ENCODE results near the gene MORF4L1.

Gene MORF4L1

GRCh38 chr15:78850352-78850751 is 22.3 kb upstream of the MORF4L1 start:
- Histone ChIP-seq H3K27me3 (replicated peaks; ENCODE audit: insufficient read depth, low read length) (no peaks in the 10 kb centered on the region), H3K9me3 (replicated peaks; ENCODE audit: insufficient read depth, low read length) (no peaks in the 10 kb centered on the region), H3K27ac (ENCODE audit: low read length) (no peak overlapping the region), H3K4me1 (ENCODE audit: low read length) (no peaks in the 10 kb centered on the region), H3K36me3 (replicated peaks; ENCODE audit: insufficient read depth, low read length) (no peaks in the 10 kb centered on the region), H4K20me1 (ENCODE audit: insufficient read depth, low read length) (no peaks in the 10 kb centered on the region), H3K9ac (ENCODE audit: low read length) (no peak overlapping the region), H3K4me2 (ENCODE audit: low read depth, low read length) (no peak overlapping the region), H3K4me3 (ENCODE audit: low read length) (no peak overlapping the region), H3F3A (ENCODE audit: insufficient read depth, low read length) (no peaks in the 10 kb centered on the region), H2AFZ (ENCODE audit: low read length) (no peak overlapping the region), H3K9me2 (replicated peaks; ENCODE audit: insufficient read depth, low read length) (no peaks in the 10 kb centered on the region), H3K79me2 (ENCODE audit: low read length) (no peaks in the 10 kb centered on the region)
- no peak for TF ChIP-seq EZH2 (optimal IDR thresholded peaks at IDR 0.05; ENCODE audit: low read depth, low read length)
- no peak for TF ChIP-seq EZH2phosphoT487 (IDR thresholded peaks at IDR 0.05; ENCODE audit: low read length)
- no peak for TF ChIP-seq CTCF (IDR thresholded peaks at IDR 0.05; ENCODE audit: low read length)
- no peak for DNase-seq

- H3K27ac ChIP-seq (ENCODE audit: low read length): no peak overlapping the region
- no peaks in the 10 kb centered on the region for H3K9me2 ChIP-seq (replicated peaks; ENCODE audit: insufficient read depth, low read length)
- no peaks in the 10 kb centered on the region for H4K20me1 ChIP-seq (ENCODE audit: insufficient read depth, low read length)
- no peak overlapping the region for H3K9ac ChIP-seq (ENCODE audit: low read length)
- H3K27me3 ChIP-seq (replicated peaks; ENCODE audit: insufficient read depth, low read length): no peaks in the 10 kb centered on the region
- H3F3A ChIP-seq (ENCODE audit: insufficient read depth, low read length): no peaks in the 10 kb centered on the region
- no peak overlapping the region for H3K4me3 ChIP-seq (ENCODE audit: low read length)
- no peak overlapping the region for H3K4me2 ChIP-seq (ENCODE audit: low read depth, low read length)
- no peaks in the 10 kb centered on the region for H3K4me1 ChIP-seq (ENCODE audit: low read length)
- H3K36me3 ChIP-seq (replicated peaks; ENCODE audit: insufficient read depth, low read length): no peaks in the 10 kb centered on the region
- no peak for DNase-seq
- no peak overlapping the region for H2AFZ ChIP-seq (ENCODE audit: low read length)
- H3K79me2 ChIP-seq (ENCODE audit: low read length): no peaks in the 10 kb centered on the region
- no peaks in the 10 kb centered on the region for H3K9me3 ChIP-seq (replicated peaks; ENCODE audit: insufficient read depth, low read length)
- no peak for TF ChIP-seq EZH2phosphoT487 (IDR thresholded peaks at IDR 0.05; ENCODE audit: low read length)
- no peak for TF ChIP-seq CTCF (IDR thresholded peaks at IDR 0.05; ENCODE audit: low read length)
- TF ChIP-seq EZH2 (optimal IDR thresholded peaks at IDR 0.05; ENCODE audit: low read depth, low read length): no peak
Observed at GRCh38 chr15:78850941-78851755, 21.5 kb upstream of the MORF4L1 start.

GRCh38 chr15:78853500-78853899 is 19.2 kb upstream of the MORF4L1 start:
- no peaks in the 10 kb centered on the region for H3K36me3 ChIP-seq (replicated peaks; ENCODE audit: insufficient read depth, low read length)

More at GRCh38 chr15:78853500-78853899, 19.2 kb upstream of the MORF4L1 start:
- Histone ChIP-seq H3K9me2 (replicated peaks; ENCODE audit: insufficient read depth, low read length) (no peaks in the 10 kb centered on the region), H3K27me3 (replicated peaks; ENCODE audit: insufficient read depth, low read length) (no peaks in the 10 kb centered on the region), H3K9me3 (replicated peaks; ENCODE audit: insufficient read depth, low read length) (no peaks in the 10 kb centered on the region), H2AFZ (ENCODE audit: low read length) (no peak overlapping the region), H3K27ac (ENCODE audit: low read length) (no peak overlapping the region), H3K4me1 (ENCODE audit: low read length) (no peaks in the 10 kb centered on the region), H3F3A (ENCODE audit: insufficient read depth, low read length) (no peaks in the 10 kb centered on the region), H4K20me1 (ENCODE audit: insufficient read depth, low read length) (no peaks in the 10 kb centered on the region), H3K9ac (ENCODE audit: low read length) (no peak overlapping the region), H3K4me2 (ENCODE audit: low read depth, low read length) (no peak overlapping the region), H3K4me3 (ENCODE audit: low read length) (no peak overlapping the region), H3K79me2 (ENCODE audit: low read length) (no peaks in the 10 kb centered on the region)
- no peak for DNase-seq
- no peak for TF ChIP-seq EZH2 (optimal IDR thresholded peaks at IDR 0.05; ENCODE audit: low read depth, low read length)
- no peak for TF ChIP-seq CTCF (IDR thresholded peaks at IDR 0.05; ENCODE audit: low read length)
- no peak for TF ChIP-seq EZH2phosphoT487 (IDR thresholded peaks at IDR 0.05; ENCODE audit: low read length)
